ENCODE data around the gene ENTREP1.

Gene ENTREP1

GRCh38 chr9:69279084-69279731 lies 45.8 kb upstream of the ENTREP1 start:
- ATAC-seq: no peak
- TF ChIP-seq OSR1 (CRISPR knock-in tag; IDR thresholded peaks at IDR 0.05) (no peak), PATZ1 (CRISPR knock-in tag; IDR thresholded peaks at IDR 0.05; ENCODE audit: borderline replicate concordance) (no peak), TCF4 (CRISPR knock-in tag; IDR thresholded peaks at IDR 0.05; ENCODE audit: borderline replicate concordance) (no peak), ESRRG (CRISPR knock-in tag; IDR thresholded peaks at IDR 0.05) (no peak)

GRCh38 chr9:69279733-69280132 lies 45.3 kb upstream of the ENTREP1 start:
- ATAC-seq: no peak

GRCh38 chr9:69283003-69283402 lies 42.0 kb upstream of the ENTREP1 start:
- TF ChIP-seq GLIS3 (CRISPR knock-in tag; IDR thresholded peaks at IDR 0.05) (no peak), RARB (CRISPR knock-in tag; IDR thresholded peaks at IDR 0.05) (no peak), ZNF70 (CRISPR knock-in tag; IDR thresholded peaks at IDR 0.05) (no peak), TSHZ2 (CRISPR knock-in tag; IDR thresholded peaks at IDR 0.05) (no peak), POU6F1 (CRISPR knock-in tag; IDR thresholded peaks at IDR 0.05; ENCODE audit: borderline replicate concordance, low read depth) (no peak), ZFP30 (CRISPR knock-in tag; IDR thresholded peaks at IDR 0.05) (no peak), OSR1 (CRISPR knock-in tag; IDR thresholded peaks at IDR 0.05) (no peak), CSDC2 (CRISPR knock-in tag; IDR thresholded peaks at IDR 0.05) (no peak), ZNF565 (CRISPR knock-in tag; conservative IDR thresholded peaks at IDR 0.05; ENCODE audit: low read depth) (no peak), TOX (CRISPR knock-in tag; IDR thresholded peaks at IDR 0.05; ENCODE audit: borderline replicate concordance) (no peak), PPARA (CRISPR knock-in tag; IDR thresholded peaks at IDR 0.05; ENCODE audit: borderline replicate concordance) (no peak), CREB5 (CRISPR knock-in tag; IDR thresholded peaks at IDR 0.05; ENCODE audit: low read depth) (no peak), SNAI2 (CRISPR knock-in tag; IDR thresholded peaks at IDR 0.05) (no peak), BACH2 (CRISPR knock-in tag; IDR thresholded peaks at IDR 0.05; ENCODE audit: borderline replicate concordance) (no peak), PATZ1 (CRISPR knock-in tag; IDR thresholded peaks at IDR 0.05; ENCODE audit: borderline replicate concordance) (no peak), ZFP3 (CRISPR knock-in tag; IDR thresholded peaks at IDR 0.05) (no peak), ZNF8 (CRISPR knock-in tag; IDR thresholded peaks at IDR 0.05) (no peak), ISL1 (CRISPR knock-in tag; IDR thresholded peaks at IDR 0.05) (no peak)
- no peak for ATAC-seq

More at GRCh38 chr9:69279733-69280132, 45.3 kb upstream of the ENTREP1 start:
- TF ChIP-seq PATZ1 (CRISPR knock-in tag; IDR thresholded peaks at IDR 0.05; ENCODE audit: borderline replicate concordance) (no peak), TOX (CRISPR knock-in tag; IDR thresholded peaks at IDR 0.05; ENCODE audit: borderline replicate concordance) (no peak)
